T-helper 17 cell (primary cell): ENCODE data around the gene ANKRD13C. TPM values are rescaled to one million over a fixed set of nuclear protein-coding genes. Genes with fewer than 3 reads are reported as not detected.

Experiments
- ATAC-seq: fragments of 150-1000 bp; cut with Tn5 transposase; 2 replicates; pipeline ENCODE4 v1.10.0; 2021; ENCODE audit warnings: mild to moderate bottlenecking, moderate library complexity
- DNase-seq, 3 donors: peaks; one replicate each; pipeline versions ENCODE4 v3.0.0 to v3.0.0-alpha.2; 2020 to 2021
- H3K9me3 ChIP-seq: one replicate; pipeline ENCODE4 v1.7.0; 2013; ENCODE audit warnings: low read length, mild to moderate bottlenecking; ENCODE audit not compliant: control insufficient read depth, poor library complexity, severe bottlenecking
- H3K27ac Mint-ChIP-seq: one replicate; pipeline ENCODE4 v1.8.0; 2022; ENCODE audit warnings: mild to moderate bottlenecking, moderate library complexity, mixed read lengths
- H3K27me3 Mint-ChIP-seq: one replicate; pipeline ENCODE4 v1.8.0; 2022; ENCODE audit warnings: mixed read lengths
- H3K36me3 Mint-ChIP-seq: one replicate; pipeline ENCODE4 v1.8.0; 2022; ENCODE audit warnings: low read depth, mixed read lengths
- H3K4me1 Mint-ChIP-seq: one replicate; pipeline ENCODE4 v1.8.0; 2022; ENCODE audit warnings: mild to moderate bottlenecking, mixed read lengths
- H3K4me3 Mint-ChIP-seq: one replicate; pipeline ENCODE4 v1.8.0; 2022; ENCODE audit warnings: mild to moderate bottlenecking, moderate library complexity, mixed read lengths
- total RNA-seq, 4 donors: library from RNA in 2 of 4; stranded (reverse) in 2 of 4; gene quantifications; one replicate each; pipeline ENCODE4 v1.2.3 and lab custom pipeline; 2022 to 2026

Gene ANKRD13C
- total RNA-seq (10 to 100 TPM; 27.2 to 30.6 TPM), total RNA-seq (lab: John Stamatoyannopoulos, UW) (60.1 to 88.3 reads per million in 2 donors)

- ATAC-seq: peak; percentile 90
These were observed at the start of gene ANKRD13C for GRCh38 chr1:70354332-70355110. Gene ANKRD13C (minus strand): TSS chr1:70354722. CDS start chr1:70354408, 314 bp downstream.

GRCh38 chr1:70403759-70404158, 49.2 kb upstream of the ANKRD13C start:
- H3K9me3 ChIP-seq: no peaks in the 10 kb centered on the region
- H3K36me3 Mint-ChIP-seq: no peaks in the 10 kb centered on the region
- H3K27ac Mint-ChIP-seq: no peak overlapping the region
- H3K27me3 Mint-ChIP-seq: peaks cover 19% of the 10 kb centered on the region
- H3K4me3 Mint-ChIP-seq: no peak overlapping the region
- H3K4me1 Mint-ChIP-seq: no peaks in the 10 kb centered on the region
- no peak for DNase-seq
- ATAC-seq: no peak

More at GRCh38 chr1:70354332-70355110, at the start of gene ANKRD13C:
- Mint-ChIP-seq H3K4me1 (peaks cover 29% of the 10 kb centered on the region), H3K36me3 (no peaks in the 10 kb centered on the region), H3K27me3 (no peaks in the 10 kb centered on the region), H3K27ac (peak within 1 kb of the TSS; percentile 92), H3K4me3 (peak within 1 kb of the TSS; percentile 91)
- peak; percentile 75 to 85 (median 82) for DNase-seq
- H3K9me3 ChIP-seq: no peaks in the 10 kb centered on the region

- H3K27me3 Mint-ChIP-seq: peaks cover 24% of the 10 kb centered on the region
- no peak for DNase-seq
- no peak overlapping the region for H3K4me3 Mint-ChIP-seq
- H3K36me3 Mint-ChIP-seq: no peaks in the 10 kb centered on the region
- ATAC-seq: no peak
- peaks cover 3% of the 10 kb centered on the region for H3K4me1 Mint-ChIP-seq
- no peaks in the 10 kb centered on the region for H3K9me3 ChIP-seq
- no peak overlapping the region for H3K27ac Mint-ChIP-seq
These were observed 47.5 kb upstream of the ANKRD13C start for GRCh38 chr1:70401974-70402373.

GRCh38 chr1:70400335-70400734, 45.8 kb upstream of the ANKRD13C start:
- peaks cover 28% of the 10 kb centered on the region for H3K27me3 Mint-ChIP-seq
- ATAC-seq (no peak), DNase-seq (no peak)
- H3K4me1 Mint-ChIP-seq: peaks cover 8% of the 10 kb centered on the region
- no peak overlapping the region for H3K4me3 Mint-ChIP-seq
- no peaks in the 10 kb centered on the region for H3K36me3 Mint-ChIP-seq
- peak overlapping the region; percentile 35 for H3K27ac Mint-ChIP-seq
- no peaks in the 10 kb centered on the region for H3K9me3 ChIP-seq

- H3K36me3 Mint-ChIP-seq: no peaks in the 10 kb centered on the region
- H3K9me3 ChIP-seq: no peaks in the 10 kb centered on the region
- H3K27ac Mint-ChIP-seq: peak overlapping the region; percentile 8
- ATAC-seq (no peak), DNase-seq (no peak)
- no peak overlapping the region for H3K4me3 Mint-ChIP-seq
- peaks cover 8% of the 10 kb centered on the region for H3K4me1 Mint-ChIP-seq
- H3K27me3 Mint-ChIP-seq: peaks cover 18% of the 10 kb centered on the region
These were observed 42.5 kb upstream of the ANKRD13C start for GRCh38 chr1:70397013-70397412.

- peaks cover 18% of the 10 kb centered on the region for H3K27me3 Mint-ChIP-seq
- no peak for ATAC-seq
- no peak overlapping the region for H3K4me3 Mint-ChIP-seq
These were observed 42.1 kb upstream of the ANKRD13C start for GRCh38 chr1:70396607-70397006.

GRCh38 chr1:70392626-70393025, 38.1 kb upstream of the ANKRD13C start:
- H3K36me3 Mint-ChIP-seq: peaks cover 3% of the 10 kb centered on the region
- ATAC-seq (no peak), DNase-seq (no peak)
- no peaks in the 10 kb centered on the region for H3K9me3 ChIP-seq
- H3K4me1 Mint-ChIP-seq: peaks cover 5% of the 10 kb centered on the region
- peaks cover 13% of the 10 kb centered on the region for H3K27me3 Mint-ChIP-seq
- no peak overlapping the region for H3K27ac Mint-ChIP-seq
- no peak overlapping the region for H3K4me3 Mint-ChIP-seq

More at GRCh38 chr1:70396607-70397006, 42.1 kb upstream of the ANKRD13C start:
- Mint-ChIP-seq H3K4me1 (peaks cover 8% of the 10 kb centered on the region), H3K36me3 (no peaks in the 10 kb centered on the region), H3K27ac (no peak overlapping the region)
- no peak for DNase-seq
- H3K9me3 ChIP-seq: no peaks in the 10 kb centered on the region

- no peak overlapping the region for H3K4me3 Mint-ChIP-seq
- DNase-seq (no peak), ATAC-seq (no peak)
- H3K27ac Mint-ChIP-seq: no peak overlapping the region
- no peaks in the 10 kb centered on the region for H3K9me3 ChIP-seq
- H3K27me3 Mint-ChIP-seq: peaks cover 5% of the 10 kb centered on the region
- no peaks in the 10 kb centered on the region for H3K4me1 Mint-ChIP-seq
- H3K36me3 Mint-ChIP-seq: peaks cover 3% of the 10 kb centered on the region
These were observed 33.0 kb upstream of the ANKRD13C start for GRCh38 chr1:70387507-70387906.

GRCh38 chr1:70386121-70386520, 31.6 kb upstream of the ANKRD13C start:
- no peak overlapping the region for H3K27ac Mint-ChIP-seq

GRCh38 chr1:70385477-70385876, 31.0 kb upstream of the ANKRD13C start:
- H3K4me1 Mint-ChIP-seq: no peaks in the 10 kb centered on the region
- H3K27me3 Mint-ChIP-seq: peaks cover 9% of the 10 kb centered on the region

More at GRCh38 chr1:70386121-70386520, 31.6 kb upstream of the ANKRD13C start:
- no peak for ATAC-seq
- Mint-ChIP-seq H3K4me3 (no peak overlapping the region), H3K27me3 (peaks cover 9% of the 10 kb centered on the region), H3K36me3 (peaks cover 3% of the 10 kb centered on the region), H3K4me1 (no peaks in the 10 kb centered on the region)
- no peak for DNase-seq
- H3K9me3 ChIP-seq: no peaks in the 10 kb centered on the region

GRCh38 chr1:70384542-70384941, 30.0 kb upstream of the ANKRD13C start:
- no peak for DNase-seq
- H3K36me3 Mint-ChIP-seq: peaks cover under 1% of the 10 kb centered on the region

More at GRCh38 chr1:70385477-70385876, 31.0 kb upstream of the ANKRD13C start:
- no peak for ATAC-seq
- DNase-seq: no peak
- no peak overlapping the region for H3K27ac Mint-ChIP-seq
- H3K4me3 Mint-ChIP-seq: no peak overlapping the region
- H3K9me3 ChIP-seq: no peaks in the 10 kb centered on the region
- H3K36me3 Mint-ChIP-seq: peaks cover 3% of the 10 kb centered on the region

GRCh38 chr1:70383483-70383882, 29.0 kb upstream of the ANKRD13C start:
- ATAC-seq: no peak
- H3K9me3 ChIP-seq: no peaks in the 10 kb centered on the region
- Mint-ChIP-seq H3K27me3 (peaks cover 9% of the 10 kb centered on the region), H3K27ac (no peak overlapping the region), H3K4me3 (no peak overlapping the region), H3K4me1 (no peaks in the 10 kb centered on the region), H3K36me3 (no peaks in the 10 kb centered on the region)
- DNase-seq: no peak

More at GRCh38 chr1:70384542-70384941, 30.0 kb upstream of the ANKRD13C start:
- no peak overlapping the region for H3K27ac Mint-ChIP-seq
- H3K9me3 ChIP-seq: no peaks in the 10 kb centered on the region
- ATAC-seq: no peak
- H3K4me1 Mint-ChIP-seq: no peaks in the 10 kb centered on the region
- peaks cover 9% of the 10 kb centered on the region for H3K27me3 Mint-ChIP-seq
- no peak overlapping the region for H3K4me3 Mint-ChIP-seq

- ATAC-seq: no peak
- H3K4me1 Mint-ChIP-seq: no peaks in the 10 kb centered on the region
These were observed 28.2 kb upstream of the ANKRD13C start for GRCh38 chr1:70382682-70383081.

GRCh38 chr1:70376196-70376595, 21.7 kb upstream of the ANKRD13C start:
- Mint-ChIP-seq H3K27me3 (no peaks in the 10 kb centered on the region), H3K36me3 (no peaks in the 10 kb centered on the region), H3K4me3 (no peak overlapping the region), H3K27ac (no peak overlapping the region), H3K4me1 (peaks cover 2% of the 10 kb centered on the region)
- no peak for ATAC-seq
- H3K9me3 ChIP-seq: no peaks in the 10 kb centered on the region
- no peak for DNase-seq

More at GRCh38 chr1:70382682-70383081, 28.2 kb upstream of the ANKRD13C start:
- Mint-ChIP-seq H3K4me3 (no peak overlapping the region), H3K27me3 (peaks cover 9% of the 10 kb centered on the region), H3K36me3 (no peaks in the 10 kb centered on the region), H3K27ac (no peak overlapping the region)
- no peak for DNase-seq
- H3K9me3 ChIP-seq: no peaks in the 10 kb centered on the region
